H9 (cell line): ENCODE data around the gene KLF16. TPM values are rescaled to one million over a fixed set of nuclear protein-coding genes. Genes with fewer than 3 reads are reported as not detected.

Experiments
- DNase-seq: peaks from one replicate; pipeline ENCODE4 v3.0.0-alpha.2; 2017
- H2AFZ ChIP-seq: one replicate; pipeline ENCODE4 v1.6.1; 2013; ENCODE audit warnings: mild to moderate bottlenecking, low read length, control low read depth, moderate library complexity
- H2AK5ac ChIP-seq: 2 replicates; pipeline ENCODE4 v1.6.1; 2013; ENCODE audit warnings: low read length, control low read depth, mixed read lengths; ENCODE audit not compliant: insufficient read length
- H2BK120ac ChIP-seq: one replicate; pipeline ENCODE4 v1.6.1; 2013; ENCODE audit warnings: low read depth, mild to moderate bottlenecking, low read length, control low read depth, inconsistent platforms; ENCODE audit not compliant: poor library complexity, severe bottlenecking
- H2BK12ac ChIP-seq: 2 replicates; pipeline ENCODE4 v1.6.1; 2013; ENCODE audit warnings: low read length, control low read depth, mixed read lengths, low read depth; ENCODE audit not compliant: insufficient read length
- H2BK15ac ChIP-seq: 2 replicates; pipeline ENCODE4 v1.6.1; 2013; ENCODE audit warnings: low read depth, low read length, control low read depth
- H2BK20ac ChIP-seq: one replicate; pipeline ENCODE4 v1.6.1; 2013; ENCODE audit warnings: low read depth, mild to moderate bottlenecking, low read length, control low read depth, inconsistent platforms; ENCODE audit not compliant: poor library complexity, severe bottlenecking
- H2BK5ac ChIP-seq: 2 replicates; pipeline ENCODE4 v1.6.1; 2013; ENCODE audit warnings: low read length, control low read depth, mixed read lengths; ENCODE audit not compliant: insufficient read length
- H3K14ac ChIP-seq: 2 replicates; pipeline ENCODE4 v1.6.1; 2013; ENCODE audit warnings: low read length, control low read depth; ENCODE audit not compliant: insufficient read depth
- H3K18ac ChIP-seq: 2 replicates; pipeline ENCODE4 v1.6.1; 2013; ENCODE audit warnings: low read depth, mild to moderate bottlenecking, mixed read lengths, low read length, control low read depth; ENCODE audit not compliant: insufficient read length
- H3K23ac ChIP-seq: 2 replicates; pipeline ENCODE4 v1.6.1; 2013; ENCODE audit warnings: low read length, control low read depth, mixed read lengths, low read depth; ENCODE audit not compliant: insufficient read length
- H3K23me2 ChIP-seq: 2 replicates; pipeline ENCODE4 v1.6.1; 2013; ENCODE audit warnings: low read depth, mild to moderate bottlenecking, mixed read lengths, low read length, control low read depth; ENCODE audit not compliant: insufficient read length, poor library complexity, severe bottlenecking
- H3K27ac ChIP-seq: 2 replicates; pipeline ENCODE4 v1.5.1; 2013; ENCODE audit warnings: low read length, control low read depth, mixed read lengths, low read depth; ENCODE audit not compliant: insufficient read length
- H3K27me3 ChIP-seq: 2 replicates; pipeline ENCODE4 v1.6.1; 2013; ENCODE audit warnings: low read length, control low read depth, inconsistent platforms; ENCODE audit not compliant: insufficient read depth
- H3K4ac ChIP-seq: 2 replicates; pipeline ENCODE4 v1.6.1; 2013; ENCODE audit warnings: low read depth, mild to moderate bottlenecking, control low read depth, inconsistent platforms, low read length, moderate library complexity
- H3K4me1 ChIP-seq: 2 replicates; pipeline ENCODE4 v1.6.1; 2013; ENCODE audit warnings: low read length, control low read depth, inconsistent platforms; ENCODE audit not compliant: insufficient read depth
- H3K4me2 ChIP-seq: 2 replicates; pipeline ENCODE4 v1.6.1; 2013; ENCODE audit warnings: low read length, control low read depth, mixed read lengths; ENCODE audit not compliant: insufficient read length, insufficient read depth
- H3K56ac ChIP-seq: 2 replicates; pipeline ENCODE4 v1.6.1; 2013; ENCODE audit warnings: low read depth, mild to moderate bottlenecking, mixed read lengths, low read length, control low read depth; ENCODE audit not compliant: insufficient read length
- H3K79me1 ChIP-seq: 2 replicates; pipeline ENCODE4 v1.6.1; 2013; ENCODE audit warnings: low read depth, mild to moderate bottlenecking, moderate library complexity, low read length, control low read depth, inconsistent platforms; ENCODE audit not compliant: insufficient read depth, poor library complexity, severe bottlenecking
- H3K79me2 ChIP-seq: 2 replicates; pipeline ENCODE4 v1.6.1; 2013; ENCODE audit warnings: low read length, control low read depth, inconsistent platforms; ENCODE audit not compliant: insufficient read depth
- H3K9ac ChIP-seq: 2 replicates; pipeline ENCODE4 v1.6.1; 2013; ENCODE audit warnings: low read length, control low read depth, mixed read lengths; ENCODE audit not compliant: insufficient read length; ENCODE audit errors: extremely low read depth
- H3K9me3 ChIP-seq: one replicate; pipeline ENCODE4 v1.6.1; 2013; ENCODE audit warnings: low read depth, low read length, inconsistent platforms; ENCODE audit not compliant: control insufficient read depth
- H3T11ph ChIP-seq: one replicate; pipeline ENCODE4 v1.6.1; 2013; ENCODE audit warnings: mild to moderate bottlenecking, low read length, control low read depth, inconsistent platforms
- H4K20me1 ChIP-seq: one replicate; pipeline ENCODE4 v1.6.1; 2013; ENCODE audit not compliant: control insufficient read depth, insufficient read length, insufficient read depth
- H4K5ac ChIP-seq: 2 replicates; pipeline ENCODE4 v1.6.1; 2013; ENCODE audit warnings: low read depth, mild to moderate bottlenecking, mixed read lengths, low read length, control low read depth; ENCODE audit not compliant: insufficient read length
- H4K8ac ChIP-seq: replicated peaks from 2 replicates; pipeline ENCODE4 v1.6.1; 2013; ENCODE audit warnings: low read length, control low read depth, mixed read lengths, low read depth; ENCODE audit not compliant: insufficient read length
- H4K91ac ChIP-seq: 2 replicates; pipeline ENCODE4 v1.6.1; 2013; ENCODE audit warnings: low read depth, mild to moderate bottlenecking, moderate library complexity, mixed read lengths, low read length, control low read depth; ENCODE audit not compliant: insufficient read length
- H3K27ac Mint-ChIP-seq, 3 experiments: 2 replicates in 2 of 3; 3 replicates in 1 of 3; pipeline ENCODE4 v1.8.0; 2020 to 2021; ENCODE audit warnings: mixed read lengths in 3 of 3, mild to moderate bottlenecking in 1 of 3, moderate library complexity in 1 of 3
- H3K27me3 Mint-ChIP-seq: 2 replicates; pipeline ENCODE4 v1.8.0; 2021; ENCODE audit warnings: low read depth, mild to moderate bottlenecking, moderate library complexity, mixed read lengths
- H3K36me3 Mint-ChIP-seq, 3 experiments: 2 replicates in 2 of 3; 3 replicates in 1 of 3; pipeline ENCODE4 v1.8.0; 2020 to 2021; ENCODE audit warnings: low read depth in 3 of 3, mixed read lengths in 3 of 3; ENCODE audit not compliant: insufficient read depth in 1 of 3
- H3K4me1 Mint-ChIP-seq, 2 experiments: 2 replicates each; pipeline ENCODE4 v1.8.0; 2020; ENCODE audit warnings: mixed read lengths in 2 of 2
- H3K4me3 Mint-ChIP-seq, 2 experiments: 2 replicates in 1 of 2; 3 replicates in 1 of 2; pipeline ENCODE4 v1.8.0; 2020 to 2021; ENCODE audit warnings: mild to moderate bottlenecking in 2 of 2, mixed read lengths in 2 of 2, moderate library complexity in 1 of 2
- H3K9me3 Mint-ChIP-seq, 2 experiments: 2 replicates in 1 of 2; 3 replicates in 1 of 2; pipeline ENCODE4 v1.8.0; 2020; ENCODE audit warnings: mild to moderate bottlenecking in 2 of 2, mixed read lengths in 2 of 2, moderate library complexity in 1 of 2
- CTCF ChIP-seq: fragments of 200-600 bp; sonication (generic); conservative IDR thresholded peaks from 3 replicates; pipeline ENCODE4 v1.8.0; 2021; ENCODE audit warnings: antibody characterized with exemption, mild to moderate bottlenecking
- WGBS: extraction: QIAGEN DNeasy Blood & Tissue Kit; methylation state at CpG from one replicate; pipeline ENCODE4 v1.1.7; 2013; ENCODE audit warnings: missing lambda C conversion rate, low lambda C conversion rate, mixed read lengths; ENCODE audit not compliant: insufficient read length; ENCODE audit errors: extremely low coverage; 5-methylcytosine and 5-hydroxymethylcytosine counted together
- total RNA-seq: library from RNA; stranded (reverse); gene quantifications from 2 replicates; pipeline ENCODE4 v1.2.1, GENCODE V29; 2021

Gene KLF16
- total RNA-seq, 1 experiment from 2014 or later: 66.8 TPM

DNA sequence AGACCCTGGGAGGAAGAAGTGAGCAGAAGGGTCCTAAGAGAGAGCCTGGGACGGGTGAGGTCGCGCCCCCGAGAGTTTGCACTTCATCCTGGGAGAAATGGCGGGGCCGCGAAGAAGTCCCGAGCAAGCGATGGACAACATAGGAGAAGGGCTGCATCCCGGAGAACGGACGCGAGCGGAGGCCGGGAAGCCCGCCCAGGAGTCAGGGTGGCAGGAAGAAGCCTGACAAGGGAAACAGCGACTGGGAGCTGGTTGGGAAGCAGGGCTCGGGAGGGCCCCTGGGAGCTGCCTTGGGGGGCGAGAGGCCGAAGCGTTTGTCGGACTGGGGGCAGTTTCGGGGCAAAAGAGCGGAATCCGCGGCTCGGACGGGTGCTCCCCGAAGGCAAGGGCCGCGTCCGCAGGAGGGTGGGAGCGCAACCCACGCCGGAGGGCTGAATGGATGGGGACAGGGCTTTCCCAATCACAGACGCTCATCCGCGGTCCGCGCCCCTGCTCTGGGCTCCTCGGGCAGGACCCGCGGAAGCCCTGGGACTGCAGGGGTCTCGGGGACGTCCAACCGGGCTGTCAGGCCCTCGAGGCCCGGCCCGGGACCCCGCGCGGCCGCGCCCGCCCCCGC, 21.4 kb upstream of the KLF16 start:
- Mint-ChIP-seq H3K9me3 (no peaks in the 10 kb centered on the region; a peak in 1 of 5 replicates), H3K27ac (peak overlapping the region in 2 of 3 experiments; percentile 65 to 74; a peak in 4 of 7 replicates), H3K4me3 (peak overlapping the region; percentile 91 to 95), H3K4me1 (peaks cover 33 to 34% of the 10 kb centered on the region in 2 experiments), H3K36me3 (0 out of 7 replicates have a peak, but pooled peaks cover 0 to 4% (median 0%) of the 10 kb centered on the region in 3 experiments), H3K27me3 (peaks cover 2% of the 10 kb centered on the region; the same call in 1 of the 2 replicates)
- Histone ChIP-seq H2BK5ac (no peak overlapping the region), H4K5ac (no peak overlapping the region), H3K23ac (no peak overlapping the region), H4K91ac (no peak overlapping the region), H3K56ac (no peak overlapping the region), H2BK12ac (no peak overlapping the region), H3K79me2 (peaks cover 12% of the 10 kb centered on the region; the same call in 1 of the 2 replicates), H2BK120ac (peak overlapping the region; percentile 23), H2AFZ (no peak overlapping the region), H3K4me1 (peaks cover 11% of the 10 kb centered on the region; the same call in 1 of the 2 replicates), H3K4ac (no peak overlapping the region), H3K27ac (no peak overlapping the region), H4K20me1 (no peaks in the 10 kb centered on the region), H2AK5ac (no peak overlapping the region), H3K9ac (peak overlapping the region; percentile 66), H3K23me2 (peaks cover 9% of the 10 kb centered on the region), H3K9me3 (no peaks in the 10 kb centered on the region), H3K14ac (peak overlapping the region; percentile 77; the same call in 1 of the 2 replicates), H3K27me3 (no peaks in the 10 kb centered on the region), H3T11ph (no peak overlapping the region), H3K4me2 (peak overlapping the region; percentile 74), H2BK20ac (no peak overlapping the region), H3K79me1 (peaks cover 23% of the 10 kb centered on the region), H3K18ac (no peak overlapping the region), H2BK15ac (no peak overlapping the region), H4K8ac (no peak overlapping the region)
- no peak for TF ChIP-seq CTCF
- WGBS: no CpG with 5 or more reads among the region's 56 CpGs
- DNase-seq: peak; percentile 30
